ENCODE data around the gene HABP2. TPM values are rescaled to one million over a fixed set of nuclear protein-coding genes. Genes with fewer than 3 reads are reported as not detected.

The HABP2 gene
- total and polyA plus RNA-seq, 9 of the 15 experiments (the other 6 are each of a cell fraction or from before 2014, with no cell fraction given): 0.09 TPM; not detected in 8

GRCh38 chr10:113522460-113522859, 30.4 kb upstream of the HABP2 start (continued):
- TF ChIP-seq ZNF280B (CRISPR knock-in tag; IDR thresholded peaks at IDR 0.05) (no peak), MGA (IDR thresholded peaks at IDR 0.05) (peak; percentile 56), ZBTB17 (CRISPR knock-in tag; IDR thresholded peaks at IDR 0.05) (peak; percentile 98), ILK (tag; IDR thresholded peaks at IDR 0.05; ENCODE audit: borderline replicate concordance, low read depth) (no peak), CREB3L1 (IDR thresholded peaks at IDR 0.05; ENCODE audit: borderline replicate concordance, low read depth) (no peak), NFRKB (IDR thresholded peaks at IDR 0.05; ENCODE audit: low read depth) (no peak), SAFB2 (IDR thresholded peaks at IDR 0.05; ENCODE audit: borderline replicate concordance, low read depth, low read length, severe bottlenecking) (no peak), NFATC3 (IDR thresholded peaks at IDR 0.05) (no peak), AFF1 (IDR thresholded peaks at IDR 0.05; ENCODE audit: low read depth in 1 of 2, partially characterized antibody in 2 of 2) (no peak)
